HG02852 (cell line): ENCODE data around the gene TROAP.
"Not testable (repeated sequence)": the region's sequence is repeated elsewhere in the genome, so short reads cannot be mapped to it uniquely, and the experiment has no call there.

Experiments used
- ATAC-seq: cut with Tn5 transposase; IDR thresholded peaks from one replicate; pipeline ENCODE4 v1.9.1; 2021; ENCODE audit warnings: mild to moderate bottlenecking, moderate library complexity; ENCODE audit not compliant: unreplicated experiment

The TROAP gene

DNA sequence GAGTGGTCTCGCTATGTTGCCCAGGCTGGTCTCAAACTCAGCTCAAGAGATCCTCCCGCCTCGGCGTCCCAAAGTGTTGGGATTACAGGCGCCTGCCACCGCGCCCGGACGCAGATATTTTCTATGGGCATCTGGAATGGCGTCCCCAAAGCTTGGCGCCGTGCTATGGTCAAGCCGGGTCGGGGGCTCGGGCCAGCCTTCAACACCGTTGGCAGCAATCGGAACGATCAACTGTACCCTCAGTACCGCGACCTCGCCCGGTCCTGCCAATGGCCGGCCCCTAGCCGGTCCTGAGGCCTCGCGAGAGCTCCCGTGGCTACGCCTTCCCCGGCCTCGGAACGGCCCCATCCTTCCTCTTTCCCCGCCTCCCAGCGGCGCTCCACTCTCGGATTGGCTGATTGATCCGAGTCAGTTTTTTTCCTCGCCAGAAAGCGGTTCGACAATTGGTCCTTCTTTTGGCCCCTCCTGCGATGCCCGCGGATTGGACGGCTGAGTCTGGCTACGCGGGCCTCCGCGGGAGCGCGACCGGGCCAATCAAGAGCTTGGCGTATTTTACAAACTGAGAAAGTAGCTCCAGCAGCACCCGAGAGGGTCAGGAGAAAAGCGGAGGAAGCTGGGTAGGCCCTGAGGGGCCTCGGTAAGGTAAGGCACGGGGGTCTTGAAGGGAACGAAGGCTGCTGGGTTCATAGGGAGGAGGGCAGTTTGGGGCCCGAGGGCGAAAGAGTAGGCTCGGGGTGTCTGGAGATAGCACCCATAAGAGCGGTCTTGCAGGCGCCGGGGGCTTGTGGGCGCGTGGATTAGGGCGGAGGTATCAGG lies at the start of gene TROAP:
Gene TROAP (plus strand): TSS at position 548 of the 816 bp plus-strand sequence. CDS start 354 bp downstream, outside the sequence.
- peak; percentile 97 for ATAC-seq

DNA sequence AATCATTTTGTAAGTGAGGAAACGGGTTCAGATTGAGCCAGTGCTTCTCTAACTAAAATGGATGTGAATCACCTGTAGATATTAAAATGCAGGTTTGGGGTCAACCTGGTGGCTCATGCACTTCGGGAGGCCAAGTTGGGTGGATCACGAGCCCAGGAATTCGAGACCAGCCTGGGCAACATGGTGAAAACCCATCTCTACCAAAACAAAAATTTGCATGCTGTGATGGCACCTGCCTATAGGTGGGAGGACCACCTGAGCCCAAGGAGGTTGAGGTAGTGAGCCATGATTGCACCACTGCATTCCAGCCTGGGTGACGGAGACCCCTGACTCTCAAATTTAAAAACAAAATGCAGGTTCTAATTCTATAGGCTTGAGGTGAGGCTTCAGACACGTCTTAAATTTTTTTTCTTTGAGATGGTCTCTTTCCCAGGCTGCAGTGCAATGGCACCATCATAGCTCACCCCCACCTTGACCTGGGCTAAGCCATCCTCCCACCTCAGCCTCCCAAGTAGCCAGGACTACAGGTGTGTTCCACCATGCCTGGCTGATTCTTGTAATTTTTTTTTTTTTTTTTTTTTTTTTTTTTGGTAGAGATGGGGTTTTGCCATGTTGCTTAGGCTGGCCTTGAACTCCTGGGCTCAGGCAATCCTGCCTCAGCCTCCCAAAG lies 49.2 kb upstream of the TROAP start:
- ATAC-seq = no peak

- ATAC-seq = no peak
Observed at GRCh38 chr12:49274396-49275069, 48.5 kb upstream of the TROAP start.

GRCh38 chr12:49276304-49277290 lies 46.5 kb upstream of the TROAP start:
- ATAC-seq = no peak

DNA sequence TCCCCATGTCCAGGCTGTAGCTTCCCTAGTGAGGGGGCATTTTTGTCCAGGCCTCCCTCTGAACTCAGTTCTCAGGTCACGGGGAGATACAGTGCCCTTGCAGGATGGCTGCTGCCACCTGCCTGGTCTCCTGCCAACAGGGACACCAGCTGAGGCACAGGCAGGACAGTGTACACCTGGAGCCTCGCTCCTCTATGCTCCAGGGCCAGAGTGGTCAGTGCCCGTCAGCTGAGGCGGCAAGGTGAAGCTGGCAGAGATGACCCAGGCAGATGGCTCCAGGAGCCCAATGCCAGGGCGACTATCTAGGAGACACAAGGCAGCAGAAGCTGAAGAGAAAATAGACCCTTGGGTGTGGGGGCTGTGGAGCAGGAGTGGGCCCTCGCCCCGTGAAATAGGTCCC lies 45.6 kb upstream of the TROAP start:
- ATAC-seq = no peak

GRCh38 chr12:49279706-49280159 lies 43.3 kb upstream of the TROAP start:
- ATAC-seq = no peak

DNA sequence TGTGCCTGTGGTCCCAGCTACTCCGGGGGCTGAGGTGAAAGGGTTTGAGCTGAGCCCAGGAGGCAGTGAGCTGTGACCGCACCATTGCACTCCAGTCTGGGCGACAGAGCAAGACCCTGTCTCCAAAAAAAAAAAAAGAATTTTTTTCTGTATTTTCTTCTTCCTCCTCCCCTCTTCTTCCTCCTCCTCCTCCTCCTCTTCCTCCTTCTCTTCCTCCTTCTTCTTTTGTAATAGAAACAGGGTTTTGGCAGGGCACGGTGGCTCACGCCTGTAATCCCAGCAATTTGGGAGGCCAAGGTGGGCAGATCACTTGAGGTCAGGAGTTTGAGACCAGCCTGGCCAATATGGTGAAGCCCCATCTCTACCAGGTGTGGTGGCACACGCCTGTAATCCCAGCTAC lies 42.5 kb upstream of the TROAP start:
- ATAC-seq = not testable (repeated sequence)

- ATAC-seq = no peak
Observed at GRCh38 chr12:49282302-49282701, 40.8 kb upstream of the TROAP start.

DNA sequence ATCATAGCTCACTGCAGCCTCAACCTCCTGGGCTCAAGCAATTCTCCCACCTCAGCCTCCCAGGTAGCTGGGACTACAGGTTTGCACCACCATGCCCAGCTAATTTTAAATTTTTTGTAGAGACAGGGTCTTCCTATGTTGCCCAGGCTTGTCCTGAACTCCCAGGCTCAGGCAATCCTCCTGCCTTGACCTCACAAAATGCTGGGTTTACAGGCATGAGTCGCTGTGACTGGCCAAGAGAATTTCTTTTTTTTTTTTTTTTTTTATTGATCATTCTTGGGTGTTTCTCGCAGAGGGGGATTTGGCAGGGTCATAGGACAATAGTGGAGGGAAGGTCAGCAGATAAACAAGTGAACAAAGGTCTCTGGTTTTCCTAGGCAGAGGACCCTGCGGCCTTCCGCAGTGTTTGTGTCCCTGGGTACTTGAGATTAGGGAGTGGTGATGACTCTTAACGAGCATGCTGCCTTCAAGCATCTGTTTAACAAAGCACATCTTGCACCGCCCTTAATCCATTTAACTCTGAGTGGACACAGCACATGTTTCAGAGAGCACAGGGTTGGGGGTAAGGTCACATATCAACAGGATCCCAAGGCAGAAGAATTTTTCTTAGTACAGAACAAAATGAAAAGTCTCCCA lies 40.2 kb upstream of the TROAP start:
- ATAC-seq = not testable (repeated sequence)

- ATAC-seq = no peak
Observed at GRCh38 chr12:49283541-49284429, 39.3 kb upstream of the TROAP start.

GRCh38 chr12:49284672-49285071 lies 38.4 kb upstream of the TROAP start:
- no peak for ATAC-seq

- ATAC-seq = no peak
Observed at GRCh38 chr12:49287876-49288275, 35.2 kb upstream of the TROAP start.

GRCh38 chr12:49288412-49288853 lies 34.6 kb upstream of the TROAP start:
- no peak for ATAC-seq

- ATAC-seq = no peak
Observed at GRCh38 chr12:49288922-49289555, 34.0 kb upstream of the TROAP start.

GRCh38 chr12:49292729-49293055 lies 30.4 kb upstream of the TROAP start:
- ATAC-seq = no peak

DNA sequence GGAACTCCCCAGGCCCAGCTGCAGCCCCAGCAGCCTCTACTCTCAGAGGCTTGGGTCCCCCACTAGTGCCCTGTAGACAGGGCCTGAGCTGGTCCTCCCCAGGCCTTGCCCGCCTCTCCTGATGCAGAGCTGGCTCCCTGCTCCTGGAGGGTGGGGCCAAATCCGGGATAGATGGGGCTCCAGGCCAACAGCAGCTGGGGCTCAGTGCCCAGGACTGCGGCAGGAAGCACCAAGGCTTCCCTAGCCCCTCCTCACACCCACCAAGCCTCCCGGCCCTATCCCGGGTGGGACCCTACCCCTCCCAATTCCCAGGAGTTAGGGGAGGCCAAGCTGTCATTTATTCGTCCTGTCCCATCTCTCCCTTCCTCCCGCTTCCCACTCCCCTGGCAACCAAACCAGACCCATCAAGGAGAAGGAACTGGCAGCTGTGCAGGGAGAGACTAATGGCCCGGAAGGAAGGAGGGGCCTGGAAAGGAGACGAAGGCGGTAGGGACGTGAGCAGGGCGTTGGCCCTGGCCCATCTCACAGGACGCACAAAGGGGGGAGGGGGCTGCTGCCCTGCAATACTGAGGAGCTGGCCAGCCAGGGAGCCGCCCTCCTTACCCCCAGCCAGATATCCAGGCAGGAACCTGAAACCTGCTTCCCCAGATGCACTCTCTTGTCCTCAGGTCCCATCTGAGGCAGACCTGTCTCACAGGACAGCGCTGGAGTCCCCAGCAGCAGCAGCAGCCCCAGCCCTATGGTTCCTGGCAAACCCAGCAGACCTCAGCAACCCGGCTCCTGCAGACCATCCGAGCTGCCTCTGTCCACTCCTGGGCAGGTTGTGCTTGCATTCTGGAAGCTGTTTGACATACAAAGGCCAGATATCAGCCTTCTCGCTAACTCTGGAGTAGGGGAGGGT lies 29.7 kb upstream of the TROAP start:
- ATAC-seq = no peak

DNA sequence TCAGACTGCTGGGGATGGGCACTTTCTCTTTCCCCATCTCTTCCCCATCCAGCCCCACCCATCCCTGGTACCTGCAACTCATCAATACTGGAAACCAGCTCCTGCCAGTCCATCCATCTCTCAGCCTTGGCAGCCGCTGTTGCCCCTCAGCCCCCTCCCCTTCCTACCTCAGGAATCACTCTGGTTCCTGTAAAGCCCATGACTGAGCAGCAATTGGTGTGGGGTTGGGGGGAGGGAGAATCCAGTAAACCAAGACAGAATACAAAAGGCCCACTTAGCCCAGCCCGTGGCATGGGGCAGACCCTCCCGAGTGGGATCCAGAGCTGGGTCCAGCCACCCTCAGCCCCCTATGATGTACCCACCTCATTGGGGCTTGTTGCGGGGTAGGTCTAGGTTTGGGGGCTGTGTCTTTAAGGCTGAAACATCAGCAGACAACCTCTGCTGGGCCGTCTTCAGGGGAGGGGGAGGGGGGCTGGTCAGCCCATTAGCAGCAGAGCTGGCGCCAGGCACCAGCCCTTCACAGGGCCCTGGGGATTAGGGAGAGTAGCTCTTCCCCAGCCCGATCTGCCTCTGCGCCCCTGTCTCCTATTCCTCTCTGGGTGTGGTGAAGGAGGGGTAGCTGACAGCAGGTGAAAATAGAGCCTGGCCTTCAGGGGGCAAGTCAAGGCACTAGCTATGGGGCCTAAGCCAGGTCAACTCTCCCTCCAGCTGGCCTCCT lies 28.8 kb upstream of the TROAP start:
- no peak for ATAC-seq
